WTC11 (cell line): ENCODE measurements around the gene TEFM. TPM values are rescaled to one million over a fixed set of nuclear protein-coding genes. Genes with fewer than 3 reads are reported as not detected.

Experiments used
- ATAC-seq: fragments of 200-7000 bp; cut with Tn5 transposase; 2 replicates; pipeline ENCODE4 v1.10.0; 2021; ENCODE audit warnings: mild to moderate bottlenecking, moderate library complexity
- CTCF ChIA-PET: fragments of 300-600 bp; sonication (Branson Sonifier 250); formaldehyde crosslinking; loops from one replicate; lab custom pipeline; 2021; ENCODE audit warnings: antibody characterized with exemption; lab: Charles Lee
- POLR2A ChIA-PET: fragments of 350-600 bp; sonication (Branson Sonifier 250); formaldehyde crosslinking; loops from one replicate; lab custom pipeline; 2021; ENCODE audit warnings: antibody characterized with exemption; lab: Charles Lee
- DNase-seq: peaks from one replicate; pipeline ENCODE4 v3.0.0; 2021; ENCODE audit warnings: low spot score
- H3K27ac Mint-ChIP-seq: 2 replicates; pipeline ENCODE4 v1.8.0; 2021; ENCODE audit warnings: mixed read lengths
- H3K27me3 Mint-ChIP-seq: 2 replicates; pipeline ENCODE4 v1.8.0; 2021; ENCODE audit warnings: low read depth, mild to moderate bottlenecking, moderate library complexity, mixed read lengths
- H3K36me3 Mint-ChIP-seq: 2 replicates; pipeline ENCODE4 v1.8.0; 2021; ENCODE audit warnings: mixed read lengths
- H3K4me1 Mint-ChIP-seq: 2 replicates; pipeline ENCODE4 v1.8.0; 2022; ENCODE audit warnings: mixed read lengths
- H3K4me3 Mint-ChIP-seq: 2 replicates; pipeline ENCODE4 v1.8.0; 2021; ENCODE audit warnings: mild to moderate bottlenecking, moderate library complexity, mixed read lengths
- H3K9me3 Mint-ChIP-seq: 2 replicates; pipeline ENCODE4 v1.8.0; 2021; ENCODE audit warnings: mixed read lengths
- ATF1 ChIP-seq: sonication (generic); formaldehyde crosslinking; IDR thresholded peaks from 2 replicates; pipeline ENCODE4 v1.8.1; 2023; ENCODE audit warnings: mild to moderate bottlenecking, moderate library complexity, missing genetic modification reagents
- ATF6 ChIP-seq: sonication (generic); formaldehyde crosslinking; IDR thresholded peaks from 2 replicates; pipeline ENCODE4 v1.8.1; 2023; ENCODE audit warnings: mild to moderate bottlenecking, missing genetic modification reagents
- CBFB ChIP-seq: sonication (generic); formaldehyde crosslinking; IDR thresholded peaks from 2 replicates; pipeline ENCODE4 v1.8.1; 2022; ENCODE audit warnings: mild to moderate bottlenecking, low read depth, missing genetic modification reagents
- CREB1 ChIP-seq: sonication (generic); formaldehyde crosslinking; IDR thresholded peaks from 2 replicates; pipeline ENCODE4 v1.8.0; 2023; ENCODE audit warnings: mild to moderate bottlenecking, missing genetic modification reagents
- FOXJ3 ChIP-seq: sonication (generic); formaldehyde crosslinking; IDR thresholded peaks from 2 replicates; pipeline ENCODE4 v1.9.0; 2021; ENCODE audit warnings: missing genetic modification reagents, mild to moderate bottlenecking, borderline replicate concordance
- GRHL2 ChIP-seq: fragments of 250-450 bp; sonication (Bioruptor Pico); IDR thresholded peaks from 2 replicates; pipeline ENCODE4 v1.8.0; 2022; ENCODE audit warnings: mild to moderate bottlenecking, moderate library complexity; ENCODE audit not compliant: insufficient replicate concordance, severe bottlenecking
- MXD4 ChIP-seq: fragments of 250-450 bp; sonication (Bioruptor Pico); IDR thresholded peaks from 2 replicates; pipeline ENCODE4 v1.8.0; 2021; ENCODE audit warnings: mild to moderate bottlenecking, moderate library complexity, borderline replicate concordance
- MYBL2 ChIP-seq: sonication (generic); formaldehyde crosslinking; IDR thresholded peaks from 2 replicates; pipeline ENCODE4 v1.8.1; 2023; ENCODE audit warnings: mild to moderate bottlenecking, moderate library complexity, missing genetic modification reagents
- NFATC4 ChIP-seq: fragments of 250-450 bp; sonication (Bioruptor Pico); IDR thresholded peaks from 2 replicates; pipeline ENCODE4 v1.9.0; 2021; ENCODE audit warnings: mild to moderate bottlenecking
- NFE2L1 ChIP-seq: sonication (generic); formaldehyde crosslinking; IDR thresholded peaks from 2 replicates; pipeline ENCODE4 v1.8.1; 2023; ENCODE audit warnings: missing genetic modification reagents
- NFYB ChIP-seq: sonication (generic); formaldehyde crosslinking; conservative IDR thresholded peaks from 2 replicates; pipeline ENCODE4 v1.8.0; 2022; ENCODE audit warnings: low read depth, missing genetic modification reagents
- NR1H2 ChIP-seq: sonication (generic); formaldehyde crosslinking; IDR thresholded peaks from 2 replicates; pipeline ENCODE4 v1.9.0; 2021; ENCODE audit warnings: mild to moderate bottlenecking, moderate library complexity, missing genetic modification reagents
- NR2C2 ChIP-seq: sonication (generic); formaldehyde crosslinking; IDR thresholded peaks from 2 replicates; pipeline ENCODE4 v1.8.0; 2022; ENCODE audit warnings: mild to moderate bottlenecking, missing genetic modification reagents
- PRRX2 ChIP-seq: fragments of 250-450 bp; sonication (Bioruptor Pico); IDR thresholded peaks from 2 replicates; pipeline ENCODE4 v1.8.0; 2021; ENCODE audit warnings: mild to moderate bottlenecking
- RELA ChIP-seq: sonication (generic); formaldehyde crosslinking; IDR thresholded peaks from 2 replicates; pipeline ENCODE4 v1.8.1; 2022; ENCODE audit warnings: missing genetic modification reagents, mild to moderate bottlenecking, borderline replicate concordance
- TP53 ChIP-seq: sonication (generic); formaldehyde crosslinking; IDR thresholded peaks from 2 replicates; pipeline ENCODE4 v1.8.1; 2023; ENCODE audit warnings: mild to moderate bottlenecking, missing genetic modification reagents
- ZBTB43 ChIP-seq: sonication (generic); formaldehyde crosslinking; IDR thresholded peaks from 2 replicates; pipeline ENCODE4 v1.8.1; 2023; ENCODE audit warnings: mild to moderate bottlenecking, missing genetic modification reagents
- ZNF219 ChIP-seq: sonication (generic); formaldehyde crosslinking; IDR thresholded peaks from 2 replicates; pipeline ENCODE4 v1.8.0; 2023; ENCODE audit warnings: missing genetic modification reagents, mild to moderate bottlenecking, borderline replicate concordance
- ZNF263 ChIP-seq: sonication (generic); formaldehyde crosslinking; IDR thresholded peaks from 2 replicates; pipeline ENCODE4 v1.8.1; 2022; ENCODE audit warnings: low read depth, mild to moderate bottlenecking, moderate library complexity, missing genetic modification reagents
- total RNA-seq: library from RNA; stranded (reverse); gene quantifications from 3 replicates; pipeline ENCODE4 v1.2.3, GENCODE V29; 2021
- TF ChIP-seq, protein P1 (sequence below): sonication (generic); formaldehyde crosslinking; IDR thresholded peaks from 2 replicates; pipeline ENCODE4 v1.8.0; 2022; ENCODE audit warnings: mild to moderate bottlenecking, missing genetic modification reagents
- TF ChIP-seq, protein P2 (sequence below): fragments of 250-450 bp; sonication (Bioruptor Pico); IDR thresholded peaks from 2 replicates; pipeline ENCODE4 v1.9.0; 2021; ENCODE audit warnings: mild to moderate bottlenecking
- TF ChIP-seq, protein P3 (sequence below): sonication (generic); formaldehyde crosslinking; IDR thresholded peaks from 2 replicates; pipeline ENCODE4 v1.8.0; 2022; ENCODE audit warnings: mild to moderate bottlenecking, missing genetic modification reagents
- TF ChIP-seq, protein P4 (sequence below): sonication (generic); formaldehyde crosslinking; conservative IDR thresholded peaks from 2 replicates; pipeline ENCODE4 v1.8.1; 2022; ENCODE audit warnings: mild to moderate bottlenecking, missing genetic modification reagents

Gene TEFM
- total RNA-seq, 1 experiment from 2014 or later: 12.3 TPM

- no peak overlapping the region for H3K4me3 Mint-ChIP-seq
- TF ChIP-seq, protein P1, sequence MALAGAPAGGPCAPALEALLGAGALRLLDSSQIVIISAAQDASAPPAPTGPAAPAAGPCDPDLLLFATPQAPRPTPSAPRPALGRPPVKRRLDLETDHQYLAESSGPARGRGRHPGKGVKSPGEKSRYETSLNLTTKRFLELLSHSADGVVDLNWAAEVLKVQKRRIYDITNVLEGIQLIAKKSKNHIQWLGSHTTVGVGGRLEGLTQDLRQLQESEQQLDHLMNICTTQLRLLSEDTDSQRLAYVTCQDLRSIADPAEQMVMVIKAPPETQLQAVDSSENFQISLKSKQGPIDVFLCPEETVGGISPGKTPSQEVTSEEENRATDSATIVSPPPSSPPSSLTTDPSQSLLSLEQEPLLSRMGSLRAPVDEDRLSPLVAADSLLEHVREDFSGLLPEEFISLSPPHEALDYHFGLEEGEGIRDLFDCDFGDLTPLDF: no peak
- TF ChIP-seq NFE2L1 (no peak), ATF6 (no peak), ZBTB43 (CRISPR knock-in tag) (no peak), ZNF263 (CRISPR knock-in tag) (no peak), CREB1 (no peak), CBFB (CRISPR knock-in tag) (no peak)
- TF ChIP-seq, protein P2, sequence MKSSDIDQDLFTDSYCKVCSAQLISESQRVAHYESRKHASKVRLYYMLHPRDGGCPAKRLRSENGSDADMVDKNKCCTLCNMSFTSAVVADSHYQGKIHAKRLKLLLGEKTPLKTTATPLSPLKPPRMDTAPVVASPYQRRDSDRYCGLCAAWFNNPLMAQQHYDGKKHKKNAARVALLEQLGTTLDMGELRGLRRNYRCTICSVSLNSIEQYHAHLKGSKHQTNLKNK (CRISPR knock-in tag): no peak
- TF ChIP-seq, protein P3, sequence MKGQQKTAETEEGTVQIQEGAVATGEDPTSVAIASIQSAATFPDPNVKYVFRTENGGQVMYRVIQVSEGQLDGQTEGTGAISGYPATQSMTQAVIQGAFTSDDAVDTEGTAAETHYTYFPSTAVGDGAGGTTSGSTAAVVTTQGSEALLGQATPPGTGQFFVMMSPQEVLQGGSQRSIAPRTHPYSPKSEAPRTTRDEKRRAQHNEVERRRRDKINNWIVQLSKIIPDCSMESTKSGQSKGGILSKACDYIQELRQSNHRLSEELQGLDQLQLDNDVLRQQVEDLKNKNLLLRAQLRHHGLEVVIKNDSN: no peak
- TF ChIP-seq, all 79 proteins: peak for 0
- POLR2A ChIA-PET: no interaction called here
- no peak for DNase-seq
- peaks cover 15% of the 10 kb centered on the region for H3K4me1 Mint-ChIP-seq
- no peaks in the 10 kb centered on the region for H3K36me3 Mint-ChIP-seq
- H3K27ac Mint-ChIP-seq: no peak overlapping the region
- ATAC-seq: no peak
- H3K27me3 Mint-ChIP-seq: no peaks in the 10 kb centered on the region
- CTCF ChIA-PET: no interaction called here
- H3K9me3 Mint-ChIP-seq: no peaks in the 10 kb centered on the region
Measured at GRCh38 chr17:30954046-30954830, 48.2 kb upstream of the TEFM start.

GRCh38 chr17:30952638-30953393 lies 46.8 kb upstream of the TEFM start:
- TF ChIP-seq, protein P1: no peak
- TF ChIP-seq MYBL2 (CRISPR knock-in tag) (no peak), NR1H2 (CRISPR knock-in tag) (no peak), RELA (CRISPR knock-in tag) (no peak), NFYB (no peak), GRHL2 (no peak), PRRX2 (no peak), NR2C2 (CRISPR knock-in tag) (no peak), FOXJ3 (CRISPR knock-in tag) (no peak), CREB1 (no peak), TP53 (no peak), NFATC4 (no peak), MXD4 (CRISPR knock-in tag) (no peak), ZNF219 (CRISPR knock-in tag) (no peak), ATF1 (CRISPR knock-in tag) (no peak)
- TF ChIP-seq, protein P4, sequence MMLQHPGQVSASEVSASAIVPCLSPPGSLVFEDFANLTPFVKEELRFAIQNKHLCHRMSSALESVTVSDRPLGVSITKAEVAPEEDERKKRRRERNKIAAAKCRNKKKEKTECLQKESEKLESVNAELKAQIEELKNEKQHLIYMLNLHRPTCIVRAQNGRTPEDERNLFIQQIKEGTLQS (CRISPR knock-in tag): no peak
- TF ChIP-seq, protein P2 (CRISPR knock-in tag): no peak
- Mint-ChIP-seq H3K27me3 (no peaks in the 10 kb centered on the region), H3K36me3 (no peaks in the 10 kb centered on the region), H3K4me3 (no peak overlapping the region), H3K27ac (no peak overlapping the region), H3K4me1 (peaks cover 15% of the 10 kb centered on the region), H3K9me3 (no peaks in the 10 kb centered on the region)
- POLR2A ChIA-PET: no interaction called here
- DNase-seq (no peak), ATAC-seq (no peak)
- CTCF ChIA-PET: no interaction called here
